A549 (cell line): ENCODE measurements around the gene ASH1L.

Experiments
- CEBPB ChIP-seq, 2 experiments: fragments of >200 bp in 1 of 2; sonication (Bioruptor Twin) in 1 of 2; formaldehyde crosslinking in 1 of 2; IDR thresholded peaks; 2 replicates each; pipeline ENCODE4 v1.6.1; 2012 to 2016
- CHD2 ChIP-seq: fragments of 150-350 bp; IDR thresholded peaks from 2 replicates; pipeline ENCODE4 v1.6.1; 2014; ENCODE audit warnings: low read length; ENCODE audit not compliant: partially characterized antibody
- ELK1 ChIP-seq: fragments of 150-350 bp; IDR thresholded peaks from 2 replicates; pipeline ENCODE4 v1.6.1; 2014; ENCODE audit warnings: low read depth, mild to moderate bottlenecking, low read length
- EP300 ChIP-seq, 2 experiments: fragments of >200 bp; sonication (Bioruptor Twin); formaldehyde crosslinking; IDR thresholded peaks; 2 replicates in 1 of 2; 3 replicates in 1 of 2; pipeline ENCODE4 v1.6.1; 2016 to 2017
- MAFK ChIP-seq: fragments of 450-650 bp; IDR thresholded peaks from 2 replicates; pipeline ENCODE4 v1.6.1; 2014; ENCODE audit not compliant: partially characterized antibody
- MAX ChIP-seq: IDR thresholded peaks from 2 replicates; pipeline ENCODE4 v1.6.1; 2012
- ZFP36 ChIP-seq: fragments of 450-650 bp; IDR thresholded peaks from 2 replicates; pipeline ENCODE4 v1.6.1; 2014; ENCODE audit warnings: borderline replicate concordance; ENCODE audit not compliant: partially characterized antibody
- TF ChIP-seq, protein P1 (sequence below): fragments of >200 bp; sonication (Bioruptor Twin); formaldehyde crosslinking; IDR thresholded peaks from 3 replicates; pipeline ENCODE4 v1.5.1; 2016
- TF ChIP-seq, protein P2 (sequence below): fragments of 450-650 bp; IDR thresholded peaks from 2 replicates; pipeline ENCODE4 v1.6.1; 2014; ENCODE audit warnings: antibody characterized with exemption

DNA sequence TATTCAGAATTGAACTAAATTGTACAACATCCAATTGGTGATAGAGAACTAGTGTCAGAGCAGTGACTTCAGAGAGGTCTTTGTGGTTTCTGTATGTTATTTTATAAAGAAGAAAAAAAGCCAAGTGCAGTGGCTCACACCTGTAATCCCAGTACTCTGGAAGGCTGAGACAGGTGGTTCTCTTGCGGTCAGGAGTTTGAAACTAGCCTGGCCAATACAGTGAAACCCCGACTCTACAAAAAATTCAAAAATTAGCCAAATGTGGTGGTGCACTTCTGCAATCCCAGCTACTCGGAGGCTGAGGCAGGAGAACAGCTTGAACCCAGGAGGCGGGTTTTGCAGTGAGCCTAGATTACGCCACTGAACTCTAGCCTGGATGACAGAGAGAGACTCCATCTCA lies 90.7 kb downstream of the ASH1L start:
- TF ChIP-seq, protein P1, sequence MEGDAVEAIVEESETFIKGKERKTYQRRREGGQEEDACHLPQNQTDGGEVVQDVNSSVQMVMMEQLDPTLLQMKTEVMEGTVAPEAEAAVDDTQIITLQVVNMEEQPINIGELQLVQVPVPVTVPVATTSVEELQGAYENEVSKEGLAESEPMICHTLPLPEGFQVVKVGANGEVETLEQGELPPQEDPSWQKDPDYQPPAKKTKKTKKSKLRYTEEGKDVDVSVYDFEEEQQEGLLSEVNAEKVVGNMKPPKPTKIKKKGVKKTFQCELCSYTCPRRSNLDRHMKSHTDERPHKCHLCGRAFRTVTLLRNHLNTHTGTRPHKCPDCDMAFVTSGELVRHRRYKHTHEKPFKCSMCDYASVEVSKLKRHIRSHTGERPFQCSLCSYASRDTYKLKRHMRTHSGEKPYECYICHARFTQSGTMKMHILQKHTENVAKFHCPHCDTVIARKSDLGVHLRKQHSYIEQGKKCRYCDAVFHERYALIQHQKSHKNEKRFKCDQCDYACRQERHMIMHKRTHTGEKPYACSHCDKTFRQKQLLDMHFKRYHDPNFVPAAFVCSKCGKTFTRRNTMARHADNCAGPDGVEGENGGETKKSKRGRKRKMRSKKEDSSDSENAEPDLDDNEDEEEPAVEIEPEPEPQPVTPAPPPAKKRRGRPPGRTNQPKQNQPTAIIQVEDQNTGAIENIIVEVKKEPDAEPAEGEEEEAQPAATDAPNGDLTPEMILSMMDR: no peak
- no peak for TF ChIP-seq CHD2
- TF ChIP-seq CEBPB (IDR thresholded peaks at IDR 0.05): no peak
- no peak for TF ChIP-seq MAX
- TF ChIP-seq, protein P2, sequence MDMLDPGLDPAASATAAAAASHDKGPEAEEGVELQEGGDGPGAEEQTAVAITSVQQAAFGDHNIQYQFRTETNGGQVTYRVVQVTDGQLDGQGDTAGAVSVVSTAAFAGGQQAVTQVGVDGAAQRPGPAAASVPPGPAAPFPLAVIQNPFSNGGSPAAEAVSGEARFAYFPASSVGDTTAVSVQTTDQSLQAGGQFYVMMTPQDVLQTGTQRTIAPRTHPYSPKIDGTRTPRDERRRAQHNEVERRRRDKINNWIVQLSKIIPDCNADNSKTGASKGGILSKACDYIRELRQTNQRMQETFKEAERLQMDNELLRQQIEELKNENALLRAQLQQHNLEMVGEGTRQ: no peak
- no peak for TF ChIP-seq ZFP36
- TF ChIP-seq MAFK: no peak
- TF ChIP-seq EP300 (IDR thresholded peaks at IDR 0.05): no peak
- TF ChIP-seq ELK1: no peak
